GM12878 (cell line): ENCODE results near the gene STRADB. TPM values are rescaled to one million over a fixed set of nuclear protein-coding genes. Genes with fewer than 3 reads are reported as not detected.

Source experiments
- ATAC-seq: fragments of 200-7000 bp; cut with Tn5 transposase; 3 replicates; pipeline ENCODE4 v1.9.1; 2020; ENCODE audit warnings: mild to moderate bottlenecking, moderate library complexity
- BruUV-seq: library from RNA; stranded (reverse); fragments of 400-500 nt; replicated peaks from 2 replicates; lab custom pipeline; 2021; lab: Mats Ljungman, UMichigan
- CTCF ChIA-PET: fragments of 300-600 bp; sonication (Branson Sonifier 250); formaldehyde crosslinking; extraction: SDS; loops from one replicate; lab custom pipeline; 2021; ENCODE audit warnings: inconsistent platforms; lab: Yijun Ruan, JAX
- POLR2A ChIA-PET: fragments of 350-600 bp; formaldehyde crosslinking; extraction: SDS; loops from one replicate; lab custom pipeline; 2021; ENCODE audit warnings: inconsistent platforms; lab: Charles Lee
- RAD21 ChIA-PET: fragments of 300-600 bp; sonication (Branson Sonifier 250); formaldehyde crosslinking; loops from one replicate; lab custom pipeline; 2023; ENCODE audit warnings: antibody characterized with exemption; ENCODE audit not compliant: unreplicated experiment; lab: Charles Lee
- SMC1A ChIA-PET: fragments of 300-600 bp; sonication (Branson Sonifier 250); formaldehyde crosslinking; loops from one replicate; lab custom pipeline; 2023; ENCODE audit not compliant: unreplicated experiment, uncharacterized antibody; lab: Charles Lee
- DNase-seq: peaks from one replicate; pipeline ENCODE4 v3.0.0-alpha.2; 2011; ENCODE audit warnings: low read depth, low spot score
- FAIRE-seq: peaks from 3 replicates; lab custom pipeline; 2011; peaks lifted over from hg19 to GRCh38; lab: Jason Lieb, UNC
- H2AFZ ChIP-seq: 2 replicates; pipeline ENCODE4 v1.6.0; 2011; ENCODE audit warnings: low read depth, low read length, control low read depth; ENCODE audit not compliant: control insufficient read depth
- H3K27ac ChIP-seq: 2 replicates; pipeline ENCODE4 v1.5.1; 2011; ENCODE audit warnings: control low read depth; ENCODE audit not compliant: control insufficient read depth, insufficient read depth
- H3K27me3 ChIP-seq, 2 experiments: replicated peaks in 1 of 2; 2 replicates each; pipeline versions ENCODE4 v1.6.0 to v1.6.1; 2011; ENCODE audit warnings: low read length in 1 of 2; ENCODE audit not compliant: control insufficient read depth in 2 of 2, insufficient read depth in 2 of 2
- H3K36me3 ChIP-seq, 2 experiments: 2 replicates each; pipeline ENCODE4 v1.5.1; 2011; ENCODE audit warnings: low read length in 1 of 2; ENCODE audit not compliant: control insufficient read depth in 2 of 2, insufficient read depth in 2 of 2
- H3K4me1 ChIP-seq: 2 replicates; pipeline ENCODE4 v1.6.1; 2011; ENCODE audit warnings: mild to moderate bottlenecking, low read length, moderate library complexity, mixed read lengths; ENCODE audit not compliant: control insufficient read depth, insufficient read depth
- H3K4me2 ChIP-seq: 2 replicates; pipeline ENCODE4 v1.6.0; 2011; ENCODE audit warnings: control low read depth; ENCODE audit not compliant: control insufficient read depth, insufficient read depth
- H3K4me3 ChIP-seq: fragments of 200-600 bp; sonication (generic); 2 replicates; pipeline ENCODE4 v1.5.1; 2016
- H3K79me2 ChIP-seq: 2 replicates; pipeline ENCODE4 v1.6.0; 2011; ENCODE audit warnings: low read length; ENCODE audit not compliant: control insufficient read depth, insufficient read depth
- H3K9ac ChIP-seq: 2 replicates; pipeline ENCODE4 v1.8.0; 2011; ENCODE audit warnings: low read length, control low read depth, mixed read lengths; ENCODE audit not compliant: control insufficient read depth, insufficient read depth
- H3K9me3 ChIP-seq: replicated peaks from 3 replicates; pipeline ENCODE4 v1.5.1; 2011; ENCODE audit warnings: mild to moderate bottlenecking, low read length; ENCODE audit not compliant: control insufficient read depth, insufficient read depth
- H4K20me1 ChIP-seq: 2 replicates; pipeline ENCODE4 v1.6.0; 2011; ENCODE audit not compliant: control insufficient read depth, insufficient read depth
- TCF3 ChIP-seq: IDR thresholded peaks from 2 replicates; pipeline ENCODE4 v1.6.1; 2012; ENCODE audit warnings: low read depth, mild to moderate bottlenecking, low read length, borderline replicate concordance; ENCODE audit not compliant: insufficient read depth
- ZNF24 ChIP-seq: fragments of 450-650 bp; IDR thresholded peaks from 2 replicates; pipeline ENCODE4 v1.6.1; 2017; ENCODE audit warnings: antibody characterized with exemption, mild to moderate bottlenecking
- WGBS: methylation state at CpG from one replicate; pipeline ENCODE4 v1.1.6; 2016; ENCODE audit warnings: low lambda C conversion rate; ENCODE audit not compliant: insufficient replicate concordance, insufficient coverage; ENCODE audit errors: missing lambda C conversion rate; 5-methylcytosine and 5-hydroxymethylcytosine counted together
- in situ Hi-C: fragments of 300-500 bp; cut with MboI; formaldehyde crosslinking; loops from 9 replicates; pipeline ENCODE4 v1.14.3; 2018; ENCODE audit warnings: mixed read lengths
- intact Hi-C: fragments of 100-400 bp; cut with micrococcal nuclease; formaldehyde crosslinking; loops from one replicate; pipeline ENCODE4 v1.14.2; 2022; ENCODE audit not compliant: unreplicated experiment
- polyA plus RNA-seq, 11 experiments: library from polyadenylated mRNA; depleted of rRNA in 4 of 11; unstranded in 6 of 11; stranded (reverse) in 5 of 11; fragments of >200 nt; fragmentation: Nextera tagmentation in 4 of 11; fragmentation: Illumina TruSeq in 1 of 11; extraction: Ambion mirVana in 4 of 11; extraction: Trizol in 1 of 11; gene quantifications; 1 replicate in 1 of 11; 2 replicates in 10 of 11; pipeline versions ENCODE4 v1.2.1 to v1.2.3, GENCODE V29; 2011 to 2016; ENCODE audit warnings: inconsistent platforms in 2 of 11, missing spikeins in 2 of 11, low read depth in 1 of 11
- total RNA-seq, 4 experiments: library from RNA; depleted of rRNA in 3 of 4; stranded (reverse); fragments of >200 nt in 3 of 4; fragmentation: Illumina TruSeq in 1 of 4; extraction: Trizol in 1 of 4; gene quantifications; 2 replicates each; pipeline versions ENCODE4 v1.2.1 to v1.2.3, GENCODE V29; 2013 to 2021

The STRADB gene
- total and polyA plus RNA-seq, 10 of the 15 experiments (the other 5 are each of a cell fraction or from before 2014, with no cell fraction given): 7.6 to 58.3 (median 32.2) TPM

DNA sequence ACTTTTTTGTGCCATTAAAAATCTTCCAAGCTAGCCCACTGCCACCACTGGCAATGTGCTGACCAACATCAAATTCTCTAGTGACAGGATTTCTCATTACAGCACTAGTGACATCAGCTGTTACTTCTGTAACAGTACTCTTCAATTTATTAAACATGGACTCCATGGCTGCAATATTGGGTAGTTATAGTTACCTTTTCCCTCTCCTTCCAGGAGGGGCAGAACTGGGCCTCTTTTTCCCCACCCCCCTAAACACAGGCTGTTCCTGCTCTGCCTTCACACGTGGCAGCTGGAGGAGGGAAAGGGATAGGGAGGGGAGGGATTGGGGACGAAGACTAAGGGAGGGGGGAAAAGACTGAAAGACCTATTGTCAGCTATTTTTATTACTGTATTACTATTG is 38.4 kb upstream of the STRADB start (continued):
- TF ChIP-seq ZNF24: no peak
- TF ChIP-seq, all 136 proteins: peak for 0

DNA sequence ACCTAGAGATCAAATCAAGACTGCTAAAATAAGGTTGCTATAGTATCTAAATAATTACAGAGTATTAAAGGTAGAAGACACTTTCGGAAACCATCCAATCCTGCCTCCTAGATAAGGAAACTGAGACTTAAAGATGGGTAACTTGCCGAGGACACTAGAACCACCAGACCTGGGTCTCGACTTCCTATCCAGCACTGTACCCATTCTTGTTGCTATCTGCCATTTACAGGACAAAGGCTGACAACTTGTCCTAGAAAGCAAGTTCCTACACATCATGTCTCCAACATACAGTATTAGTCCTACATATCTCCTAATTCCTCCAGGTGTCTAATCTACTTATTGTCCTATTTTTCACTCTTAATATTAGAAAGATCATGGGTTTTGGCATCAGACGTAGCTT is 38.0 kb upstream of the STRADB start:
- no peak overlapping the region for H3K9ac ChIP-seq
- intact Hi-C loops (no loop called here), in situ Hi-C loops (no loop called here)
- peak overlapping the region; percentile 45 for H3K4me2 ChIP-seq
- POLR2A ChIA-PET: no interaction called here
- no peaks in the 10 kb centered on the region for H3K27me3 ChIP-seq
- FAIRE-seq: no peak
- 36% methylated on average over 4 of the region's 4 CpGs for WGBS
- H3K36me3 ChIP-seq: no peaks in the 10 kb centered on the region
- CTCF ChIA-PET: interaction anchor here (0.5 to 2.1 kb wide), 4 partner anchors 18 to 299 kb away, joined by 3 to 6 read pairs (median 4); no protein-coding TSS in a partner anchor
- H3K4me3 ChIP-seq: 0 out of 2 replicates have a peak overlapping the region, but pooled peaks have one; percentile 0
- peak overlapping the region; percentile 15; the same call in 1 of the 2 replicates for H2AFZ ChIP-seq
- H3K79me2 ChIP-seq: no peaks in the 10 kb centered on the region
- no TSS peak for BruUV-seq
- peak overlapping the region; percentile 13; the same call in 1 of the 2 replicates for H3K27ac ChIP-seq
- H3K9me3 ChIP-seq: no peaks in the 10 kb centered on the region
- no peaks in the 10 kb centered on the region for H4K20me1 ChIP-seq
- SMC1A ChIA-PET: interaction anchor here (0.7 to 2.2 kb wide), 9 partner anchors 10 to 984 kb away, joined by 3 to 12 read pairs (median 4); partner anchors contain the start of genes CASP10, STRADB and TRAK2
- TF ChIP-seq TCF3: no peak
- RAD21 ChIA-PET: interaction anchor here (1.2 kb wide), 1 partner anchor 180 kb away, joined by 4 read pairs; no protein-coding TSS in a partner anchor
- DNase-seq: no peak
- peaks cover 19% of the 10 kb centered on the region for H3K4me1 ChIP-seq
- ATAC-seq: peak; percentile 19; the same call in 2 of the 3 replicates
